Effector CD4-positive, alpha-beta T cell (primary cell): ENCODE results near the gene STK11.

ENCODE experiments used
- DNase-seq: peaks from one replicate; pipeline ENCODE4 v3.0.0-alpha.2; 2020

Gene STK11

GRCh38 chr19:1275260-1275975, 69.8 kb downstream of the STK11 start, which contains the start of gene FAM174C:
TSS of gene FAM174C (plus strand) at chr19:1275530. CDS start at chr19:1275550, 20 bp downstream.
- DNase-seq: peak; percentile 97

- DNase-seq: no peak
Observed at GRCh38 chr19:1275976-1276627, 70.5 kb downstream of the STK11 start.

GRCh38 chr19:1276628-1277022, 71.0 kb downstream of the STK11 start:
- DNase-seq: no peak

- DNase-seq: no peak
Observed at GRCh38 chr19:1277061-1277460, 71.5 kb downstream of the STK11 start.
